Measurements from ENCODE around the gene ZSWIM7.

The ZSWIM7 gene

DNA sequence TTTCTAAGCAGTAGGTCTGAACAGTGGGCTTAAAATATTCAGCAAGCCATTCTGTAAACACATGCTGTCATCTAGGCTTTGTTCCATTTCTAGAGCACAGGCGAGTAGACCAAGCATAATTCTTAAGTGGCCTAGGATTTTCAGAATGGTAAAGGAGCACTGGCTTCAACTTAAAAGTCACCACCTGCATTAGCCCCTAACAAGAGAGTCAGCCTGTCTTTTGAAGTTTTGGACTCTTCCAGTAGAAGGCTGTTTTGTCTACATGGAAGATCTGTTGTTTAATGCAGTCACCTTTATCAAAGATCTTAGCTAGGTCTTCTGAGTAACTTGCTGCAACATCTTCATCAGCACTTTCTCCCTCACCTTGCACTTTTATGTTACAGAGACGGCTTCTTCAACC, 36.8 kb upstream of the ZSWIM7 start:
- no peak for TF ChIP-seq CTCF (conservative IDR thresholded peaks at IDR 0.05; ENCODE audit: low read length)
- H3K4me3 ChIP-seq (ENCODE audit: low read length): no peak overlapping the region
- no peak for DNase-seq (ENCODE audit: low read depth)

- TF ChIP-seq CTCF (conservative IDR thresholded peaks at IDR 0.05; ENCODE audit: low read length): no peak
- no peak for DNase-seq (ENCODE audit: low read depth)
These were observed 34.3 kb upstream of the ZSWIM7 start for GRCh38 chr17:16033729-16034349.

GRCh38 chr17:16027708-16028584, 28.4 kb upstream of the ZSWIM7 start:
- no peak overlapping the region for H3K4me3 ChIP-seq (ENCODE audit: low read length)
- peak; percentile 88 for DNase-seq (ENCODE audit: low read depth)
- peak; percentile 15 for TF ChIP-seq CTCF (conservative IDR thresholded peaks at IDR 0.05; ENCODE audit: low read length)

More at GRCh38 chr17:16033729-16034349, 34.3 kb upstream of the ZSWIM7 start:
- no peak overlapping the region for H3K4me3 ChIP-seq (ENCODE audit: low read length)

DNA sequence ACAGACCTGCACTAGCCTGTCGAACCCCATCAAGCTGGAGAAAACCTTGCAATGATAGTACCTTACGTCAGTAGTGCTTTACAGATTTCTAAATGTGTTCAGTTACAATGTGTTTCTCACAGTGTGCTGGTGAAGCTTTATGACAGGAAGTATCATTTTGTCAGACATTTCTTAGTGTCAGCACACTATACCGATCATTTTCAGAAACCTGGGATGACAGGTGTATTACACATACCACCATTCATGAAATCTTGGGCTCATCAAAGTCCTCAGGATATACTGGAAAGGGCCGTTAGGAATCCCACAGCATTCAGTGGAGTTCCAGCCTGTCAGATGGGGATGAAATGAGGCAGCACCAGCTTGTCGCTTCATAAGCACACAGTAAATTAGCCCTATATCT, 27.4 kb upstream of the ZSWIM7 start:
- no peak for TF ChIP-seq CTCF (conservative IDR thresholded peaks at IDR 0.05; ENCODE audit: low read length)
- no peak overlapping the region for H3K4me3 ChIP-seq (ENCODE audit: low read length)
- no peak for DNase-seq (ENCODE audit: low read depth)

DNA sequence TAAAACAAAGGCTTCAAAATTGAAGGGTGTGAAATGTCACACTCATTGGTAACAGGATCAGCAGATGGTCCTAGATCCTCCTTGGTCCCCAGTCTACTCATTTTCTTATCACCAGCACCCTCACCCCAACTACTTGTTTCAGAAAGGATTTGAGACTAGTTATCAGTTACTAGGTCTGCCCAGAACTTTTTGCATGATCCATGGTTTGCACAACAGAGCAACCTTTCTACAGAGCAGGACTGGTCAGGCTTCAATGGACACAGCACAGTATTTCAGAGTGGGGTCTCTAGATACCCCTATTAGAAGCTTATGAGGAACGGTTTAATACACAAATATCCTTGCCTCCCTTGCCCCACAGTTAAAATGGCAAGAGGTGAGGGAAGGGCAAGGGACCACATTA, 25.7 kb upstream of the ZSWIM7 start:
- no peak for DNase-seq (ENCODE audit: low read depth)
- TF ChIP-seq CTCF (conservative IDR thresholded peaks at IDR 0.05; ENCODE audit: low read length): no peak
- no peak overlapping the region for H3K4me3 ChIP-seq (ENCODE audit: low read length)

DNA sequence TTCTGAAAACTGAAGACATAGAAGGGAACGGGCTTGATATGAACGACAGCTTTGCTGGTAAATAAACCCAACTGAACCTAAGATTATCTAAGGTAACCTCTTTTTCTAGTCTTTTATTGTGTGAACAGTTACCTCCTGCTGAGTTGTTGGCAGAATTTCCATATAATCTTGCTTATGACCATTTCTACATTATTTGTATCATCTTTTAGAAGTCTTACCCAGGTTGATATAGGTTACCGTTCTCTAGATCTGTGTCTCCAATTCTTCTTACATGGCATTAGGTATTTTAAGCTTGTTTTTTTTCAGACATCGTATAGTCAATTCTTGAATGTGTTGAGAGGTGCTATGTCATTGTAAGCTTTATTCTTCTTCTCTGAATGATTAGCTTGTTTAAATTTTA, 24.4 kb upstream of the ZSWIM7 start:
- H3K4me3 ChIP-seq (ENCODE audit: low read length): no peak overlapping the region
- TF ChIP-seq CTCF (conservative IDR thresholded peaks at IDR 0.05; ENCODE audit: low read length): no peak
- DNase-seq (ENCODE audit: low read depth): no peak

DNA sequence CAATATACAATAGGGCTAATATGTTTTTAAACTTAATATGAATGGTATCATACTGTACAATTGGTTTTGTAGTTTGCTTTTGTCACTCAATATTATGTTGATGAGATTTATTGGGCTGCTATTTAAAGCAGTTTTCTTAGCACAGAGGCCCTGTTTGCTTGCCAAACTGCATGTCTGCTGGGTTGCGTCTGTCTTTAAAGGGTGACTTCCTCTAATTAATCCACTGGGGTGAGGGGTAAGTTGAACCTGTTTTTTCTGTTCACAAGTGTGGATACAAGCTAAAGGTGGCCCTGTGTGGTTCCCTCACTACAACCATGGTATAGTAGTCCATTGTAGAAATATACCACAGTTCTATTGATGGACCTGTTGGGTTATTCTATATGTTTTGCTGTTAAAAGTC, 19.8 kb upstream of the ZSWIM7 start:
- DNase-seq (ENCODE audit: low read depth): no peak
- no peak for TF ChIP-seq CTCF (conservative IDR thresholded peaks at IDR 0.05; ENCODE audit: low read length)
- no peak overlapping the region for H3K4me3 ChIP-seq (ENCODE audit: low read length)

Measured in AG10803 (cell line).